ENCODE measurements around the gene ABHD12.

ABHD12 gene

GRCh38 chr20:25276533-25277050, 114.0 kb downstream of the ABHD12 start:
- FAIRE-seq (no peak), DNase-seq (ENCODE audit: insufficient read length, low spot score) (no peak)
- TF ChIP-seq TAF1 (IDR thresholded peaks at IDR 0.05; ENCODE audit: low read depth, low read length) (no peak), POU2F2 (IDR thresholded peaks at IDR 0.05; ENCODE audit: low read depth, low read length) (no peak), POLR2AphosphoS5 (IDR thresholded peaks at IDR 0.05; ENCODE audit: low read depth, low read length) (no peak), POLR2A (IDR thresholded peaks at IDR 0.05; ENCODE audit: low read depth, low read length) (no peak), SPI1 (IDR thresholded peaks at IDR 0.05; ENCODE audit: low read depth, low read length) (no peak), PAX5 (IDR thresholded peaks at IDR 0.05; ENCODE audit: insufficient read depth, low read length, severe bottlenecking) (no peak)

GRCh38 chr20:25275813-25276532, 114.7 kb downstream of the ABHD12 start:
- no peak for FAIRE-seq
- no peak for DNase-seq (ENCODE audit: insufficient read length, low spot score)
- TF ChIP-seq POLR2AphosphoS5 (IDR thresholded peaks at IDR 0.05; ENCODE audit: low read depth, low read length) (no peak), TAF1 (IDR thresholded peaks at IDR 0.05; ENCODE audit: low read depth, low read length) (no peak), POU2F2 (IDR thresholded peaks at IDR 0.05; ENCODE audit: low read depth, low read length) (no peak), POLR2A (IDR thresholded peaks at IDR 0.05; ENCODE audit: low read depth, low read length) (no peak), PAX5 (IDR thresholded peaks at IDR 0.05; ENCODE audit: insufficient read depth, low read length, severe bottlenecking) (no peak), SPI1 (IDR thresholded peaks at IDR 0.05; ENCODE audit: low read depth, low read length) (no peak)

- TF ChIP-seq POU2F2 (IDR thresholded peaks at IDR 0.05; ENCODE audit: low read depth, low read length): no peak
- DNase-seq (ENCODE audit: insufficient read length, low spot score): no peak
- no peak for FAIRE-seq
Measured at GRCh38 chr20:25274891-25275812, 115.5 kb downstream of the ABHD12 start.

GRCh38 chr20:25274481-25274880, 116.2 kb downstream of the ABHD12 start:
- TF ChIP-seq TAF1 (IDR thresholded peaks at IDR 0.05; ENCODE audit: low read depth, low read length) (no peak), POU2F2 (IDR thresholded peaks at IDR 0.05; ENCODE audit: low read depth, low read length) (no peak), POLR2AphosphoS5 (IDR thresholded peaks at IDR 0.05; ENCODE audit: low read depth, low read length) (no peak), PAX5 (IDR thresholded peaks at IDR 0.05; ENCODE audit: insufficient read depth, low read length, severe bottlenecking) (no peak), SPI1 (IDR thresholded peaks at IDR 0.05; ENCODE audit: low read depth, low read length) (no peak), POLR2A (IDR thresholded peaks at IDR 0.05; ENCODE audit: low read depth, low read length) (no peak)
- DNase-seq (ENCODE audit: insufficient read length, low spot score): no peak
- no peak for FAIRE-seq

GRCh38 chr20:25273541-25274358, 116.9 kb downstream of the ABHD12 start:
- TF ChIP-seq POLR2AphosphoS5 (IDR thresholded peaks at IDR 0.05; ENCODE audit: low read depth, low read length) (no peak), SPI1 (IDR thresholded peaks at IDR 0.05; ENCODE audit: low read depth, low read length) (no peak), PAX5 (IDR thresholded peaks at IDR 0.05; ENCODE audit: insufficient read depth, low read length, severe bottlenecking) (no peak)
- FAIRE-seq: no peak
- DNase-seq (ENCODE audit: insufficient read length, low spot score): no peak

- TF ChIP-seq POLR2A (IDR thresholded peaks at IDR 0.05; ENCODE audit: low read depth, low read length) (no peak), POLR2AphosphoS5 (IDR thresholded peaks at IDR 0.05; ENCODE audit: low read depth, low read length) (no peak), TAF1 (IDR thresholded peaks at IDR 0.05; ENCODE audit: low read depth, low read length) (no peak), SPI1 (IDR thresholded peaks at IDR 0.05; ENCODE audit: low read depth, low read length) (no peak), PAX5 (IDR thresholded peaks at IDR 0.05; ENCODE audit: insufficient read depth, low read length, severe bottlenecking) (no peak), POU2F2 (IDR thresholded peaks at IDR 0.05; ENCODE audit: low read depth, low read length) (no peak)
- no peak for DNase-seq (ENCODE audit: insufficient read length, low spot score)
- FAIRE-seq: no peak
Measured at GRCh38 chr20:25273046-25273445, 117.6 kb downstream of the ABHD12 start.

GRCh38 chr20:25272223-25273000, 118.2 kb downstream of the ABHD12 start:
- DNase-seq (ENCODE audit: insufficient read length, low spot score) (no peak), FAIRE-seq (no peak)
- no peak for TF ChIP-seq POLR2A (IDR thresholded peaks at IDR 0.05; ENCODE audit: low read depth, low read length)

- DNase-seq (ENCODE audit: insufficient read length, low spot score): no peak
- no peak for FAIRE-seq
- TF ChIP-seq POLR2A (IDR thresholded peaks at IDR 0.05; ENCODE audit: low read depth, low read length) (no peak), POU2F2 (IDR thresholded peaks at IDR 0.05; ENCODE audit: low read depth, low read length) (no peak), PAX5 (IDR thresholded peaks at IDR 0.05; ENCODE audit: insufficient read depth, low read length, severe bottlenecking) (no peak), TAF1 (IDR thresholded peaks at IDR 0.05; ENCODE audit: low read depth, low read length) (no peak), SPI1 (IDR thresholded peaks at IDR 0.05; ENCODE audit: low read depth, low read length) (no peak), POLR2AphosphoS5 (IDR thresholded peaks at IDR 0.05; ENCODE audit: low read depth, low read length) (no peak)
Measured at GRCh38 chr20:25271486-25272222, 119.0 kb downstream of the ABHD12 start.

All from GM12891 (cell line).